Astrocyte (in vitro differentiated cells and primary cell): ENCODE measurements around the gene ARL15. TPM values are rescaled to one million over a fixed set of nuclear protein-coding genes. Genes with fewer than 3 reads are reported as not detected.

ENCODE experiments used
- DNase-seq: peaks from one replicate; pipeline ENCODE4 v3.0.0-alpha.2; 2010; ENCODE audit warnings: low read depth
- FAIRE-seq: peaks from 2 replicates; lab custom pipeline; 2011; peaks lifted over from hg19 to GRCh38; lab: Jason Lieb, UNC
- H2AFZ ChIP-seq: 2 replicates; pipeline ENCODE4 v1.6.0; 2012; ENCODE audit warnings: low read depth, low read length, inconsistent platforms
- H3K27ac ChIP-seq: 2 replicates; pipeline ENCODE4 v1.5.1; 2011; ENCODE audit warnings: low read depth, low read length, inconsistent platforms
- H3K27me3 ChIP-seq: 2 replicates; pipeline ENCODE4 v1.6.0; 2011; ENCODE audit warnings: low read length, inconsistent platforms; ENCODE audit not compliant: insufficient read depth
- H3K36me3 ChIP-seq: 2 replicates; pipeline ENCODE4 v1.5.1; 2011; ENCODE audit warnings: low read length, inconsistent platforms; ENCODE audit not compliant: insufficient read depth
- H3K4me1 ChIP-seq: 2 replicates; pipeline ENCODE4 v1.5.1; 2011; ENCODE audit warnings: low read length, inconsistent platforms; ENCODE audit not compliant: insufficient read depth
- H3K4me2 ChIP-seq: 2 replicates; pipeline ENCODE4 v1.6.0; 2012; ENCODE audit warnings: low read length, inconsistent platforms
- H3K4me3 ChIP-seq: 2 replicates; pipeline ENCODE4 v1.5.1; 2011; ENCODE audit warnings: low read depth, mild to moderate bottlenecking, low read length, inconsistent platforms; ENCODE audit not compliant: insufficient read depth
- H3K79me2 ChIP-seq: 2 replicates; pipeline ENCODE4 v1.6.0; 2012; ENCODE audit warnings: mild to moderate bottlenecking, low read length, inconsistent platforms; ENCODE audit not compliant: insufficient read depth
- H3K9ac ChIP-seq: 2 replicates; pipeline ENCODE4 v1.6.0; 2012; ENCODE audit warnings: mild to moderate bottlenecking, low read length, inconsistent platforms
- H3K9me3 ChIP-seq: 2 replicates; pipeline ENCODE4 v1.5.1; 2012; ENCODE audit warnings: low read depth, mild to moderate bottlenecking, low read length, inconsistent platforms; ENCODE audit not compliant: insufficient read depth
- H4K20me1 ChIP-seq: 2 replicates; pipeline ENCODE4 v1.6.0; 2012; ENCODE audit warnings: low read length, inconsistent platforms; ENCODE audit not compliant: insufficient read depth
- H3K27ac Mint-ChIP-seq: one replicate; pipeline ENCODE4 v1.8.0; 2021; ENCODE audit warnings: mild to moderate bottlenecking, mixed read lengths; ENCODE audit not compliant: unreplicated experiment
- H3K27me3 Mint-ChIP-seq: one replicate; pipeline ENCODE4 v1.8.0; 2021; ENCODE audit warnings: low read depth, mixed read lengths; ENCODE audit not compliant: unreplicated experiment
- H3K36me3 Mint-ChIP-seq: one replicate; pipeline ENCODE4 v1.8.0; 2021; ENCODE audit warnings: low read depth, mixed read lengths; ENCODE audit not compliant: unreplicated experiment
- H3K4me1 Mint-ChIP-seq: one replicate; pipeline ENCODE4 v1.8.0; 2021; ENCODE audit warnings: low read depth, mixed read lengths; ENCODE audit not compliant: unreplicated experiment
- H3K4me3 Mint-ChIP-seq: one replicate; pipeline ENCODE4 v1.8.0; 2021; ENCODE audit warnings: mild to moderate bottlenecking, moderate library complexity, mixed read lengths; ENCODE audit not compliant: unreplicated experiment
- H3K9me3 Mint-ChIP-seq: one replicate; pipeline ENCODE4 v1.8.0; 2021; ENCODE audit warnings: mild to moderate bottlenecking, mixed read lengths; ENCODE audit not compliant: unreplicated experiment
- CTCF ChIP-seq: IDR thresholded peaks from 2 replicates; pipeline ENCODE4 v1.5.1; 2011; ENCODE audit warnings: low read depth, mild to moderate bottlenecking, inconsistent platforms, low read length, moderate library complexity; ENCODE audit not compliant: insufficient read depth
- EZH2 ChIP-seq: IDR thresholded peaks from 2 replicates; pipeline ENCODE4 v1.6.1; 2012; ENCODE audit warnings: mild to moderate bottlenecking, low read length, inconsistent platforms; ENCODE audit not compliant: insufficient read depth
- total RNA-seq: library from RNA; stranded (reverse); gene quantifications from 2 replicates; pipeline ENCODE4 v1.2.1, GENCODE V29; 2021

ARL15 gene
- total RNA-seq, 1 donor from 2014 or later: 29.1 TPM

DNA sequence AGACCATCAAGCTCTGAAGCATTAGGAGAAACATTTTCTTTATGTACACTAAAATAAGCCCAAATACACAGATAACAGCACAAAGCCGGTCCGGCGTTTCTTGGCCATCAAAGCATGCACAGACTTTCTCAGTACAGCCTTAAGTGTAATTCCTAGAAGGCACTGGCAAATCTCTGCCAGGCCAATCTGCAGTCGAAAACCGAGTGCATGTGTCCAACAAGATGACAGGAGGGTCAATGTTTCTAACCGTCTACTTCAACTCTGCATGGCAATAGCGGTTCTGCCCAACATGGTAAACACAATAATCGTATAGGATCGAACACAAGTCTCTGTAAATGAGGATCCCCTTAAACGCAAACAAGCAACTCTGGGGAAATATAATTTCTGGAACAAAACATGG is 1.1 kb downstream of the ARL15 start:
- H3K9me3 Mint-ChIP-seq: no peaks in the 10 kb centered on the region
- H3K27me3 Mint-ChIP-seq: no peaks in the 10 kb centered on the region
- H3K9ac ChIP-seq: peak overlapping the region; percentile 92
- FAIRE-seq (no peak), DNase-seq (no peak)
- peaks cover 7% of the 10 kb centered on the region for H3K4me1 ChIP-seq
- no peak overlapping the region for H3K27ac ChIP-seq
- peaks cover 7% of the 10 kb centered on the region for H3K4me1 Mint-ChIP-seq
- peaks cover 3% of the 10 kb centered on the region for H3K27me3 ChIP-seq
- H3K36me3 ChIP-seq: no peaks in the 10 kb centered on the region
- peaks cover 37% of the 10 kb centered on the region for H4K20me1 ChIP-seq
- no peak overlapping the region for H3K27ac Mint-ChIP-seq
- TF ChIP-seq EZH2 (no peak), CTCF (no peak)
- peak overlapping the region; percentile 94 for H2AFZ ChIP-seq
- peak overlapping the region; percentile 95 for H3K4me2 ChIP-seq
- H3K36me3 Mint-ChIP-seq: no peaks in the 10 kb centered on the region
- H3K9me3 ChIP-seq: no peaks in the 10 kb centered on the region
- H3K79me2 ChIP-seq: peaks cover 21% of the 10 kb centered on the region
- H3K4me3 Mint-ChIP-seq: peak overlapping the region; percentile 94
- peak overlapping the region; percentile 90 for H3K4me3 ChIP-seq

- no peak for TF ChIP-seq EZH2
- no peak for TF ChIP-seq CTCF
- no peak for FAIRE-seq
- Histone ChIP-seq H2AFZ (no peak overlapping the region), H3K4me1 (peaks cover 7% of the 10 kb centered on the region), H3K9me3 (no peaks in the 10 kb centered on the region), H3K36me3 (no peaks in the 10 kb centered on the region), H3K4me2 (no peak overlapping the region), H3K27me3 (no peaks in the 10 kb centered on the region), H4K20me1 (peaks cover 54% of the 10 kb centered on the region), H3K27ac (no peak overlapping the region), H3K79me2 (peaks cover 24% of the 10 kb centered on the region), H3K9ac (no peak overlapping the region), H3K4me3 (no peak overlapping the region)
- Mint-ChIP-seq H3K36me3 (no peaks in the 10 kb centered on the region), H3K9me3 (no peaks in the 10 kb centered on the region), H3K4me1 (peaks cover 7% of the 10 kb centered on the region), H3K27ac (no peak overlapping the region), H3K4me3 (no peak overlapping the region), H3K27me3 (no peaks in the 10 kb centered on the region)
- DNase-seq: no peak
Measured at GRCh38 chr5:54307583-54307982, 2.8 kb downstream of the ARL15 start.

- H3K4me3 ChIP-seq: no peak overlapping the region
- Mint-ChIP-seq H3K27ac (no peak overlapping the region), H3K27me3 (no peaks in the 10 kb centered on the region), H3K36me3 (no peaks in the 10 kb centered on the region), H3K9me3 (no peaks in the 10 kb centered on the region), H3K4me1 (peaks cover 13% of the 10 kb centered on the region), H3K4me3 (no peak overlapping the region)
- H3K4me2 ChIP-seq: no peak overlapping the region
- no peaks in the 10 kb centered on the region for H3K36me3 ChIP-seq
- H4K20me1 ChIP-seq: peaks cover 59% of the 10 kb centered on the region
- TF ChIP-seq CTCF (no peak), EZH2 (no peak)
- no peak overlapping the region for H2AFZ ChIP-seq
- FAIRE-seq (no peak), DNase-seq (no peak)
- H3K4me1 ChIP-seq: peaks cover 7% of the 10 kb centered on the region
- peaks cover 24% of the 10 kb centered on the region for H3K79me2 ChIP-seq
- H3K9me3 ChIP-seq: no peaks in the 10 kb centered on the region
- H3K27ac ChIP-seq: no peak overlapping the region
- no peaks in the 10 kb centered on the region for H3K27me3 ChIP-seq
- H3K9ac ChIP-seq: no peak overlapping the region
Measured at GRCh38 chr5:54306893-54307292, 3.5 kb downstream of the ARL15 start.
